Thoracic aorta (tissue), 2 donors: ENCODE results near the gene RAD21L1. TPM values are rescaled to one million over a fixed set of nuclear protein-coding genes. Genes with fewer than 3 reads are reported as not detected.
"Not testable (repeated sequence)": the region's sequence is repeated elsewhere in the genome, so short reads cannot be mapped to it uniquely, and the experiment has no call there.

Experiments used
- ATAC-seq: fragments of 150-250 bp; one replicate; pipeline ENCODE4 v1.8.0; 2017; ENCODE audit warnings: low read depth; ENCODE audit not compliant: insufficient number of reproducible peaks, low FRiP score
- DNase-seq: peaks from one replicate; pipeline ENCODE4 v3.0.0-alpha.2; 2020; ENCODE audit warnings: low spot score
- H3K27ac ChIP-seq, 2 donors: fragments of 200-600 bp; sonication (generic); 1 replicate in 1 of 2; 2 replicates in 1 of 2; pipeline ENCODE4 v1.5.1; 2016; ENCODE audit warnings: mild to moderate bottlenecking in 2 of 2, moderate library complexity in 2 of 2
- H3K27me3 ChIP-seq: fragments of 200-600 bp; sonication (generic); replicated peaks from 2 replicates; pipeline ENCODE4 v1.6.0; 2016; ENCODE audit warnings: mild to moderate bottlenecking; ENCODE audit not compliant: insufficient read depth
- H3K36me3 ChIP-seq: fragments of 200-600 bp; sonication (generic); one replicate; pipeline ENCODE4 v1.5.1; 2016
- H3K4me1 ChIP-seq, 2 donors: fragments of 200-600 bp; sonication (generic); 1 replicate in 1 of 2; 2 replicates in 1 of 2; pipeline versions ENCODE4 v1.5.1 to v1.6.0; 2016; ENCODE audit warnings: low read depth in 2 of 2, mild to moderate bottlenecking in 1 of 2; ENCODE audit not compliant: control insufficient read depth in 1 of 2
- H3K4me3 ChIP-seq: fragments of 200-600 bp; sonication (generic); 2 replicates; pipeline ENCODE4 v1.5.1; 2016; ENCODE audit warnings: mild to moderate bottlenecking
- H3K9me3 ChIP-seq: fragments of 200-600 bp; sonication (generic); 2 replicates; pipeline ENCODE4 v1.5.1; 2016
- CTCF ChIP-seq: fragments of 200-600 bp; sonication (generic); IDR thresholded peaks from one replicate; pipeline ENCODE4 v1.5.1; 2019; ENCODE audit warnings: antibody characterized with exemption
- total RNA-seq, 2 donors: library from RNA; depleted of rRNA; stranded (reverse); fragments of >200 nt; gene quantifications; one replicate each; pipeline versions ENCODE4 v1.1.0 to v1.2.3, GENCODE V29; 2016

Gene RAD21L1
- total RNA-seq, 2 donors from 2014 or later: not detected

- Histone ChIP-seq H3K27ac (no peak overlapping the region), H3K27me3 (no peaks in the 10 kb centered on the region), H3K4me1 (no peaks in the 10 kb centered on the region), H3K9me3 (no peaks in the 10 kb centered on the region), H3K36me3 (no peaks in the 10 kb centered on the region), H3K4me3 (no peak overlapping the region)
- ATAC-seq (no peak), DNase-seq (no peak)
- TF ChIP-seq CTCF: no peak
These were observed 16.7 kb downstream of the RAD21L1 start for GRCh38 chr20:1242530-1242929.

GRCh38 chr20:1245578-1245977, 19.7 kb downstream of the RAD21L1 start:
- ATAC-seq (no peak), DNase-seq (no peak)
- no peak for TF ChIP-seq CTCF
- Histone ChIP-seq H3K27me3 (no peaks in the 10 kb centered on the region), H3K36me3 (no peaks in the 10 kb centered on the region), H3K27ac (no peak overlapping the region), H3K9me3 (no peaks in the 10 kb centered on the region), H3K4me3 (no peak overlapping the region), H3K4me1 (no peaks in the 10 kb centered on the region)

GRCh38 chr20:1247689-1248088, 21.8 kb downstream of the RAD21L1 start:
- H3K36me3 ChIP-seq: no peaks in the 10 kb centered on the region
- no peak for TF ChIP-seq CTCF
- no peaks in the 10 kb centered on the region for H3K27me3 ChIP-seq
- H3K27ac ChIP-seq: no peak overlapping the region
- DNase-seq: no peak
- H3K4me3 ChIP-seq: no peak overlapping the region
- no peaks in the 10 kb centered on the region for H3K4me1 ChIP-seq
- no peak for ATAC-seq
- H3K9me3 ChIP-seq: no peaks in the 10 kb centered on the region

- H3K4me1 ChIP-seq, H3K27ac ChIP-seq, H3K4me3 ChIP-seq, H3K36me3 ChIP-seq, DNase-seq, H3K27me3 ChIP-seq, ATAC-seq, H3K9me3 ChIP-seq: not testable (repeated sequence)
These were observed 24.4 kb downstream of the RAD21L1 start for GRCh38 chr20:1250282-1250681.

GRCh38 chr20:1252416-1252815, 26.6 kb downstream of the RAD21L1 start:
- H3K4me3 ChIP-seq: no peak overlapping the region
- DNase-seq (no peak), ATAC-seq (no peak)
- H3K36me3 ChIP-seq: no peaks in the 10 kb centered on the region
- H3K27me3 ChIP-seq: no peaks in the 10 kb centered on the region
- H3K4me1 ChIP-seq: no peaks in the 10 kb centered on the region
- H3K9me3 ChIP-seq: no peaks in the 10 kb centered on the region
- no peak overlapping the region for H3K27ac ChIP-seq
- TF ChIP-seq CTCF: no peak

- ATAC-seq (no peak), DNase-seq (no peak)
- Histone ChIP-seq H3K36me3 (no peaks in the 10 kb centered on the region), H3K4me1 (no peaks in the 10 kb centered on the region), H3K27me3 (no peaks in the 10 kb centered on the region), H3K4me3 (no peak overlapping the region), H3K9me3 (no peaks in the 10 kb centered on the region), H3K27ac (no peak overlapping the region)
- TF ChIP-seq CTCF: no peak
These were observed 28.4 kb downstream of the RAD21L1 start for GRCh38 chr20:1254254-1254653.
